ENCODE data around the gene CRLF3.

GRCh38 chr17:30829022-30829421 is 4.5 kb upstream of the CRLF3 start:
- TF ChIP-seq GATA2 (IDR thresholded peaks at IDR 0.05; ENCODE audit: low read depth, low read length) (no peak), GATA3 (IDR thresholded peaks at IDR 0.05; ENCODE audit: low read depth, low read length) (no peak)
